GM12878 (cell line): ENCODE measurements around the gene UGT3A2. TPM values are rescaled to one million over a fixed set of nuclear protein-coding genes. Genes with fewer than 3 reads are reported as not detected.

Experiments used
- ATAC-seq: fragments of 200-7000 bp; cut with Tn5 transposase; 3 replicates; pipeline ENCODE4 v1.9.1; 2020; ENCODE audit warnings: mild to moderate bottlenecking, moderate library complexity
- BruUV-seq: library from RNA; stranded (reverse); fragments of 400-500 nt; replicated peaks from 2 replicates; lab custom pipeline; 2021; lab: Mats Ljungman, UMichigan
- CTCF ChIA-PET: fragments of 300-600 bp; sonication (Branson Sonifier 250); formaldehyde crosslinking; extraction: SDS; loops from one replicate; lab custom pipeline; 2021; ENCODE audit warnings: inconsistent platforms; lab: Yijun Ruan, JAX
- POLR2A ChIA-PET: fragments of 350-600 bp; formaldehyde crosslinking; extraction: SDS; loops from one replicate; lab custom pipeline; 2021; ENCODE audit warnings: inconsistent platforms; lab: Charles Lee
- RAD21 ChIA-PET: fragments of 300-600 bp; sonication (Branson Sonifier 250); formaldehyde crosslinking; loops from one replicate; lab custom pipeline; 2023; ENCODE audit warnings: antibody characterized with exemption; ENCODE audit not compliant: unreplicated experiment; lab: Charles Lee
- SMC1A ChIA-PET: fragments of 300-600 bp; sonication (Branson Sonifier 250); formaldehyde crosslinking; loops from one replicate; lab custom pipeline; 2023; ENCODE audit not compliant: unreplicated experiment, uncharacterized antibody; lab: Charles Lee
- DNase-seq: peaks from one replicate; pipeline ENCODE4 v3.0.0-alpha.2; 2011; ENCODE audit warnings: low read depth, low spot score
- FAIRE-seq: peaks from 3 replicates; lab custom pipeline; 2011; peaks lifted over from hg19 to GRCh38; lab: Jason Lieb, UNC
- H2AFZ ChIP-seq: 2 replicates; pipeline ENCODE4 v1.6.0; 2011; ENCODE audit warnings: low read depth, low read length, control low read depth; ENCODE audit not compliant: control insufficient read depth
- H3K27ac ChIP-seq: 2 replicates; pipeline ENCODE4 v1.5.1; 2011; ENCODE audit warnings: control low read depth; ENCODE audit not compliant: control insufficient read depth, insufficient read depth
- H3K27me3 ChIP-seq, 2 experiments: replicated peaks in 1 of 2; 2 replicates each; pipeline versions ENCODE4 v1.6.0 to v1.6.1; 2011; ENCODE audit warnings: low read length in 1 of 2; ENCODE audit not compliant: control insufficient read depth in 2 of 2, insufficient read depth in 2 of 2
- H3K36me3 ChIP-seq, 2 experiments: 2 replicates each; pipeline ENCODE4 v1.5.1; 2011; ENCODE audit warnings: low read length in 1 of 2; ENCODE audit not compliant: control insufficient read depth in 2 of 2, insufficient read depth in 2 of 2
- H3K4me1 ChIP-seq: 2 replicates; pipeline ENCODE4 v1.6.1; 2011; ENCODE audit warnings: mild to moderate bottlenecking, low read length, moderate library complexity, mixed read lengths; ENCODE audit not compliant: control insufficient read depth, insufficient read depth
- H3K4me2 ChIP-seq: 2 replicates; pipeline ENCODE4 v1.6.0; 2011; ENCODE audit warnings: control low read depth; ENCODE audit not compliant: control insufficient read depth, insufficient read depth
- H3K4me3 ChIP-seq: fragments of 200-600 bp; sonication (generic); 2 replicates; pipeline ENCODE4 v1.5.1; 2016
- H3K79me2 ChIP-seq: 2 replicates; pipeline ENCODE4 v1.6.0; 2011; ENCODE audit warnings: low read length; ENCODE audit not compliant: control insufficient read depth, insufficient read depth
- H3K9ac ChIP-seq: 2 replicates; pipeline ENCODE4 v1.8.0; 2011; ENCODE audit warnings: low read length, control low read depth, mixed read lengths; ENCODE audit not compliant: control insufficient read depth, insufficient read depth
- H3K9me3 ChIP-seq: replicated peaks from 3 replicates; pipeline ENCODE4 v1.5.1; 2011; ENCODE audit warnings: mild to moderate bottlenecking, low read length; ENCODE audit not compliant: control insufficient read depth, insufficient read depth
- H4K20me1 ChIP-seq: 2 replicates; pipeline ENCODE4 v1.6.0; 2011; ENCODE audit not compliant: control insufficient read depth, insufficient read depth
- ATF7 ChIP-seq: fragments of 450-650 bp; IDR thresholded peaks from 2 replicates; pipeline ENCODE4 v1.6.1; 2016; ENCODE audit warnings: low read depth, mild to moderate bottlenecking
- DPF2 ChIP-seq: fragments of 450-650 bp; IDR thresholded peaks from 2 replicates; pipeline ENCODE4 v1.6.1; 2017; ENCODE audit warnings: mild to moderate bottlenecking
- E4F1 ChIP-seq: fragments of 450-650 bp; IDR thresholded peaks from 2 replicates; pipeline ENCODE4 v1.6.1; 2018; ENCODE audit warnings: borderline replicate concordance, mild to moderate bottlenecking; ENCODE audit not compliant: partially characterized antibody
- EED ChIP-seq: sonication (generic); IDR thresholded peaks from 2 replicates; pipeline ENCODE4 v1.6.1; 2016; ENCODE audit warnings: antibody characterized with exemption, low read depth
- MEF2B ChIP-seq: fragments of 450-650 bp; IDR thresholded peaks from 2 replicates; pipeline ENCODE4 v1.6.1; 2018; ENCODE audit warnings: mild to moderate bottlenecking, moderate library complexity; ENCODE audit not compliant: partially characterized antibody, poor library complexity, severe bottlenecking
- NFXL1 ChIP-seq: fragments of 450-650 bp; IDR thresholded peaks from 2 replicates; pipeline ENCODE4 v1.6.1; 2017; ENCODE audit warnings: antibody characterized with exemption, mild to moderate bottlenecking, borderline replicate concordance
- SKIL ChIP-seq: fragments of 450-650 bp; IDR thresholded peaks from 2 replicates; pipeline ENCODE4 v1.6.1; 2017; ENCODE audit warnings: mild to moderate bottlenecking, low read depth, inconsistent platforms; ENCODE audit not compliant: poor library complexity, severe bottlenecking
- SUZ12 ChIP-seq: fragments of 200-600 bp; sonication (generic); IDR thresholded peaks from one replicate; pipeline ENCODE4 v1.6.1; 2018; ENCODE audit warnings: antibody characterized with exemption, mild to moderate bottlenecking; ENCODE audit not compliant: unreplicated experiment
- USF2 ChIP-seq: IDR thresholded peaks from 2 replicates; pipeline ENCODE4 v1.6.1; 2011; ENCODE audit warnings: low read depth, low read length, improper control_type of control experiment, borderline replicate concordance
- YY1 ChIP-seq: IDR thresholded peaks from 2 replicates; pipeline ENCODE4 v1.6.1; 2011; ENCODE audit warnings: low read depth, mild to moderate bottlenecking, low read length
- ZNF207 ChIP-seq: fragments of 450-650 bp; IDR thresholded peaks from 2 replicates; pipeline ENCODE4 v1.6.1; 2014; ENCODE audit warnings: antibody characterized with exemption, mild to moderate bottlenecking, borderline replicate concordance
- WGBS: methylation state at CpG from one replicate; pipeline ENCODE4 v1.1.6; 2016; ENCODE audit warnings: low lambda C conversion rate; ENCODE audit not compliant: insufficient replicate concordance, insufficient coverage; ENCODE audit errors: missing lambda C conversion rate; 5-methylcytosine and 5-hydroxymethylcytosine counted together
- in situ Hi-C: fragments of 300-500 bp; cut with MboI; formaldehyde crosslinking; loops from 9 replicates; pipeline ENCODE4 v1.14.3; 2018; ENCODE audit warnings: mixed read lengths
- intact Hi-C: fragments of 100-400 bp; cut with micrococcal nuclease; formaldehyde crosslinking; loops from one replicate; pipeline ENCODE4 v1.14.2; 2022; ENCODE audit not compliant: unreplicated experiment
- polyA plus RNA-seq, 11 experiments: library from polyadenylated mRNA; depleted of rRNA in 4 of 11; unstranded in 6 of 11; stranded (reverse) in 5 of 11; fragments of >200 nt; fragmentation: Nextera tagmentation in 4 of 11; fragmentation: Illumina TruSeq in 1 of 11; extraction: Ambion mirVana in 4 of 11; extraction: Trizol in 1 of 11; gene quantifications; 1 replicate in 1 of 11; 2 replicates in 10 of 11; pipeline versions ENCODE4 v1.2.1 to v1.2.3, GENCODE V29; 2011 to 2016; ENCODE audit warnings: inconsistent platforms in 2 of 11, missing spikeins in 2 of 11, low read depth in 1 of 11
- total RNA-seq, 4 experiments: library from RNA; depleted of rRNA in 3 of 4; stranded (reverse); fragments of >200 nt in 3 of 4; fragmentation: Illumina TruSeq in 1 of 4; extraction: Trizol in 1 of 4; gene quantifications; 2 replicates each; pipeline versions ENCODE4 v1.2.1 to v1.2.3, GENCODE V29; 2013 to 2021

UGT3A2 gene
- total and polyA plus RNA-seq, 10 of the 15 experiments (the other 5 are each of a cell fraction or from before 2014, with no cell fraction given) = 0.02 to 0.50 (median 0.09) TPM; not detected in 7

- no peaks in the 10 kb centered on the region for H3K9me3 ChIP-seq
- H3K27me3 ChIP-seq = no peaks in the 10 kb centered on the region
- H3K9ac ChIP-seq = no peak overlapping the region
- no peak overlapping the region for H3K27ac ChIP-seq
- no peaks in the 10 kb centered on the region for H4K20me1 ChIP-seq
- DNase-seq (no peak), FAIRE-seq (no peak), ATAC-seq (no peak)
- BruUV-seq = no TSS peak
- H3K4me2 ChIP-seq = no peak overlapping the region
- H3K4me3 ChIP-seq = no peak overlapping the region
- in situ Hi-C loops (no loop called here), intact Hi-C loops (no loop called here)
- WGBS = 17% methylated on average over 5 of the region's 5 CpGs
- TF ChIP-seq E4F1 (no peak), SKIL (no peak), ZNF207 (no peak), YY1 (no peak), NFXL1 (no peak), DPF2 (no peak), EED (no peak), MEF2B (no peak), ATF7 (no peak), SUZ12 (no peak), USF2 (no peak)
- ChIA-PET POLR2A (no interaction called here), RAD21 (no interaction called here), CTCF (no interaction called here), SMC1A (no interaction called here)
- H2AFZ ChIP-seq = no peak overlapping the region
- no peaks in the 10 kb centered on the region for H3K4me1 ChIP-seq
- H3K36me3 ChIP-seq = no peaks in the 10 kb centered on the region
- no peaks in the 10 kb centered on the region for H3K79me2 ChIP-seq
Measured at GRCh38 chr5:36028816-36029465, 37.7 kb downstream of the UGT3A2 start.
